H1 (cell line): ENCODE data around the gene NDUFB8.
"Not testable (repeated sequence)": the region's sequence is repeated elsewhere in the genome, so short reads cannot be mapped to it uniquely, and the experiment has no call there.

Experiments
- CHD2 ChIP-seq: IDR thresholded peaks from 2 replicates; pipeline ENCODE4 v1.6.1; 2012; ENCODE audit warnings: low read length, improper control_type of control experiment
- EZH2 ChIP-seq: fragments of 200-600 bp; sonication (generic); IDR thresholded peaks from 2 replicates; pipeline ENCODE4 v1.7.1; 2012; ENCODE audit warnings: low read depth, mild to moderate bottlenecking, moderate library complexity, low read length, inconsistent platforms; ENCODE audit not compliant: severe bottlenecking
- GABPA ChIP-seq: IDR thresholded peaks from 2 replicates; pipeline ENCODE4 v1.6.1; 2011; ENCODE audit warnings: mild to moderate bottlenecking, low read length, moderate library complexity, borderline replicate concordance; ENCODE audit not compliant: insufficient read depth
- MAFK ChIP-seq: IDR thresholded peaks from 2 replicates; pipeline ENCODE4 v1.6.1; 2012; ENCODE audit warnings: low read depth, mild to moderate bottlenecking, improper control_type of control experiment, low read length
- POLR2A ChIP-seq, 2 experiments: IDR thresholded peaks; 1 replicate in 1 of 2; 2 replicates in 1 of 2; pipeline ENCODE4 v1.6.1; 2011; ENCODE audit warnings: low read depth in 2 of 2, low read length in 2 of 2, mild to moderate bottlenecking in 2 of 2; ENCODE audit errors: control extremely low read depth in 1 of 2
- SP1 ChIP-seq: IDR thresholded peaks from 2 replicates; pipeline ENCODE4 v1.6.1; 2011; ENCODE audit warnings: low read depth, low read length
- SP2 ChIP-seq: IDR thresholded peaks from 2 replicates; pipeline ENCODE4 v1.6.1; 2012; ENCODE audit warnings: mild to moderate bottlenecking, low read length, inconsistent platforms
- SUZ12 ChIP-seq: fragments of 200-600 bp; sonication (generic); IDR thresholded peaks from 2 replicates; pipeline ENCODE4 v1.6.1; 2012; ENCODE audit warnings: mild to moderate bottlenecking, inconsistent platforms, low read length, moderate library complexity, mixed read lengths
- YY1 ChIP-seq: IDR thresholded peaks from 2 replicates; pipeline ENCODE4 v1.6.1; 2011; ENCODE audit warnings: low read depth, mild to moderate bottlenecking, low read length
- TF ChIP-seq, protein P1 (sequence below), 3 experiments: IDR thresholded peaks; 1 replicate in 2 of 3; 2 replicates in 1 of 3; pipeline versions ENCODE4 v1.5.1 to v1.6.1; 2011; ENCODE audit warnings: low read length in 3 of 3, mild to moderate bottlenecking in 3 of 3, inconsistent platforms in 2 of 3, low read depth in 1 of 3, moderate library complexity in 1 of 3; ENCODE audit not compliant: insufficient read depth in 1 of 3; ENCODE audit errors: control extremely low read depth in 1 of 3
- TF ChIP-seq, protein P2 (sequence below): IDR thresholded peaks from 2 replicates; pipeline ENCODE4 v1.6.1; 2012; ENCODE audit warnings: inconsistent platforms
- TF ChIP-seq, protein P3 (sequence below): IDR thresholded peaks from 2 replicates; pipeline ENCODE4 v1.6.1; 2012; ENCODE audit warnings: inconsistent platforms
- TF ChIP-seq, protein P4 (sequence below): IDR thresholded peaks from 2 replicates; pipeline ENCODE4 v1.6.1; 2011; ENCODE audit warnings: low read depth, mild to moderate bottlenecking, low read length; ENCODE audit not compliant: insufficient read depth
- TF ChIP-seq, protein P5 (sequence below): IDR thresholded peaks from 2 replicates; pipeline ENCODE4 v1.6.1; 2011; ENCODE audit warnings: low read length, improper control_type of control experiment

DNA sequence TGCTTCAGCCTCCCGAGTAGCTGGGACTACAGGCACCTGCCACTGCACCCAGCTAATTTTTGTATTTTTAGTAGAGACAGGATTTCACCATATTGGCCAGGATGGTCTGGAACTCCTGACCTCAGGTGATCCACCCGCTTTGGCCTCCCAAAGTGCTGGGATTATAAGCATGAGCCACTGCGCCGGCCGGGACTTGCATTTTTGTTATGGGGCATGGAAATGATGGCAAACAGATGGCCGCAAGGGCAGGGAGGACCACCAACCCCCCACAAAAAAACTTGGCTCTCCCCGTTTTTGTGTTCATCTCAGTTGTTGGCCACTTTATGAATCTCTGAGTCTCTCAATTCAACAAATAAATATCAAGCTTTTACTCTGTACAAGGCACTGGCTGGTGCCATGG lies 45.5 kb upstream of the NDUFB8 start:
- TF ChIP-seq POLR2A (IDR thresholded peaks at IDR 0.05; ENCODE audit: control extremely low read depth in 1 of 2, low read depth in 2 of 2, low read length in 2 of 2); SP2; SP1; GABPA; MAFK; EZH2; SUZ12; YY1; CHD2: not testable (repeated sequence)
- TF ChIP-seq, protein P1, sequence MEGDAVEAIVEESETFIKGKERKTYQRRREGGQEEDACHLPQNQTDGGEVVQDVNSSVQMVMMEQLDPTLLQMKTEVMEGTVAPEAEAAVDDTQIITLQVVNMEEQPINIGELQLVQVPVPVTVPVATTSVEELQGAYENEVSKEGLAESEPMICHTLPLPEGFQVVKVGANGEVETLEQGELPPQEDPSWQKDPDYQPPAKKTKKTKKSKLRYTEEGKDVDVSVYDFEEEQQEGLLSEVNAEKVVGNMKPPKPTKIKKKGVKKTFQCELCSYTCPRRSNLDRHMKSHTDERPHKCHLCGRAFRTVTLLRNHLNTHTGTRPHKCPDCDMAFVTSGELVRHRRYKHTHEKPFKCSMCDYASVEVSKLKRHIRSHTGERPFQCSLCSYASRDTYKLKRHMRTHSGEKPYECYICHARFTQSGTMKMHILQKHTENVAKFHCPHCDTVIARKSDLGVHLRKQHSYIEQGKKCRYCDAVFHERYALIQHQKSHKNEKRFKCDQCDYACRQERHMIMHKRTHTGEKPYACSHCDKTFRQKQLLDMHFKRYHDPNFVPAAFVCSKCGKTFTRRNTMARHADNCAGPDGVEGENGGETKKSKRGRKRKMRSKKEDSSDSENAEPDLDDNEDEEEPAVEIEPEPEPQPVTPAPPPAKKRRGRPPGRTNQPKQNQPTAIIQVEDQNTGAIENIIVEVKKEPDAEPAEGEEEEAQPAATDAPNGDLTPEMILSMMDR (IDR thresholded peaks at IDR 0.05; ENCODE audit: control extremely low read depth in 1 of 3, insufficient read depth in 1 of 3, low read depth in 1 of 3, low read length in 3 of 3) = not testable (repeated sequence)
- TF ChIP-seq, protein P2, sequence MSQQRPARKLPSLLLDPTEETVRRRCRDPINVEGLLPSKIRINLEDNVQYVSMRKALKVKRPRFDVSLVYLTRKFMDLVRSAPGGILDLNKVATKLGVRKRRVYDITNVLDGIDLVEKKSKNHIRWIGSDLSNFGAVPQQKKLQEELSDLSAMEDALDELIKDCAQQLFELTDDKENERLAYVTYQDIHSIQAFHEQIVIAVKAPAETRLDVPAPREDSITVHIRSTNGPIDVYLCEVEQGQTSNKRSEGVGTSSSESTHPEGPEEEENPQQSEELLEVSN = not testable (repeated sequence)
- TF ChIP-seq, protein P3, sequence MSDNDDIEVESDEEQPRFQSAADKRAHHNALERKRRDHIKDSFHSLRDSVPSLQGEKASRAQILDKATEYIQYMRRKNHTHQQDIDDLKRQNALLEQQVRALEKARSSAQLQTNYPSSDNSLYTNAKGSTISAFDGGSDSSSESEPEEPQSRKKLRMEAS = not testable (repeated sequence)
- TF ChIP-seq, protein P4, sequence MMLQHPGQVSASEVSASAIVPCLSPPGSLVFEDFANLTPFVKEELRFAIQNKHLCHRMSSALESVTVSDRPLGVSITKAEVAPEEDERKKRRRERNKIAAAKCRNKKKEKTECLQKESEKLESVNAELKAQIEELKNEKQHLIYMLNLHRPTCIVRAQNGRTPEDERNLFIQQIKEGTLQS = not testable (repeated sequence)
- TF ChIP-seq, protein P5, sequence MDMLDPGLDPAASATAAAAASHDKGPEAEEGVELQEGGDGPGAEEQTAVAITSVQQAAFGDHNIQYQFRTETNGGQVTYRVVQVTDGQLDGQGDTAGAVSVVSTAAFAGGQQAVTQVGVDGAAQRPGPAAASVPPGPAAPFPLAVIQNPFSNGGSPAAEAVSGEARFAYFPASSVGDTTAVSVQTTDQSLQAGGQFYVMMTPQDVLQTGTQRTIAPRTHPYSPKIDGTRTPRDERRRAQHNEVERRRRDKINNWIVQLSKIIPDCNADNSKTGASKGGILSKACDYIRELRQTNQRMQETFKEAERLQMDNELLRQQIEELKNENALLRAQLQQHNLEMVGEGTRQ = not testable (repeated sequence)
